ENCODE measurements around the gene CELF1.

Gene CELF1

GRCh38 chr11:47508240-47508957, 44.5 kb downstream of the CELF1 start:
- no peak for DNase-seq

- no peak for DNase-seq
These were observed 45.2 kb downstream of the CELF1 start for GRCh38 chr11:47507563-47508239.

GRCh38 chr11:47506795-47507562, 46.0 kb downstream of the CELF1 start:
- no peak for DNase-seq

GRCh38 chr11:47506373-47506772, 46.6 kb downstream of the CELF1 start:
- DNase-seq, result no peak

- DNase-seq, result no peak
These were observed 48.0 kb downstream of the CELF1 start for GRCh38 chr11:47504910-47505309.

GRCh38 chr11:47503227-47503626, 49.7 kb downstream of the CELF1 start:
- DNase-seq, result no peak

GRCh38 chr11:47502767-47503166, 50.2 kb downstream of the CELF1 start:
- no peak for DNase-seq

GRCh38 chr11:47501101-47501500, 51.8 kb downstream of the CELF1 start:
- DNase-seq, result no peak

- no peak for DNase-seq
These were observed 52.8 kb downstream of the CELF1 start for GRCh38 chr11:47500121-47500520.

- no peak for DNase-seq
These were observed 53.3 kb downstream of the CELF1 start for GRCh38 chr11:47499614-47500013.

GRCh38 chr11:47499161-47499560, 53.8 kb downstream of the CELF1 start:
- DNase-seq, result peak in 1 of 3 experiments; percentile 26

- DNase-seq, result no peak
These were observed 54.3 kb downstream of the CELF1 start for GRCh38 chr11:47498584-47499152.

- DNase-seq, result no peak
These were observed 54.8 kb downstream of the CELF1 start for GRCh38 chr11:47498149-47498548.

- DNase-seq, result no peak
These were observed 56.1 kb downstream of the CELF1 start for GRCh38 chr11:47496808-47497207.

- DNase-seq, result no peak
These were observed 57.1 kb downstream of the CELF1 start for GRCh38 chr11:47495856-47496217.

- DNase-seq, result no peak
These were observed 57.7 kb downstream of the CELF1 start for GRCh38 chr11:47495011-47495855.

GRCh38 chr11:47489395-47489755, 63.6 kb downstream of the CELF1 start:
- no peak for DNase-seq

- DNase-seq, result no peak
These were observed 64.1 kb downstream of the CELF1 start for GRCh38 chr11:47488674-47489394.

GRCh38 chr11:47488111-47488510, 64.8 kb downstream of the CELF1 start:
- no peak for DNase-seq

GRCh38 chr11:47487421-47487820, 65.5 kb downstream of the CELF1 start:
- no peak for DNase-seq

- no peak for DNase-seq
These were observed 67.8 kb downstream of the CELF1 start for GRCh38 chr11:47485107-47485506.

GRCh38 chr11:47483457-47483856, 69.5 kb downstream of the CELF1 start:
- no peak for DNase-seq

All from NCI-H1417 (cell line).